GM19397 (cell line): ENCODE measurements around the gene CACNB2.
A peak's percentile ranks its signal among the peaks of the same experiment; 100 is the strongest.
"Not testable (repeated sequence)": the region's sequence is repeated elsewhere in the genome, so short reads cannot be mapped to it uniquely, and the experiment has no call there.

Source experiments
- ATAC-seq: cut with Tn5 transposase; IDR thresholded peaks from one replicate; pipeline ENCODE4 v1.9.1; 2021; ENCODE audit warnings: mild to moderate bottlenecking, moderate library complexity; ENCODE audit not compliant: unreplicated experiment

CACNB2 gene

DNA sequence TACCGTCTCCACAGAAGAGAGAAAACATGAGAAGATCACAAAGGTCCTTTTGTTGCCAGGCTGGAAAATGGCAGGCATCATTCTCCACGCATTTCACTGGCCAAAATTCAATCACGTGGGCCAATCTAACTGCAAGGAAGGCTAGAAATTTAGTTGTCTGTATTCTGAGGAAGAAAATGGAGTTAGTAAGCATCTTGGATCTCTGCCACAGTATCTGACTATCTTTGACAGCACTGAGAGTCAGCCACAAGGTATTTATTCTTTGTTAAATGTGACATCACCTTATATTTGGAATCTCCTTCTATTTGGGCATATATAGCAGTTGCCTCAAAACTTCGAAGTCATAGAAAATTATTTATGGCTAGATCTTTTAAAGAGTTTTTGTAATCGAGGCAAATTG is 297.3 kb downstream of the CACNB2 start:
- no peak for ATAC-seq

DNA sequence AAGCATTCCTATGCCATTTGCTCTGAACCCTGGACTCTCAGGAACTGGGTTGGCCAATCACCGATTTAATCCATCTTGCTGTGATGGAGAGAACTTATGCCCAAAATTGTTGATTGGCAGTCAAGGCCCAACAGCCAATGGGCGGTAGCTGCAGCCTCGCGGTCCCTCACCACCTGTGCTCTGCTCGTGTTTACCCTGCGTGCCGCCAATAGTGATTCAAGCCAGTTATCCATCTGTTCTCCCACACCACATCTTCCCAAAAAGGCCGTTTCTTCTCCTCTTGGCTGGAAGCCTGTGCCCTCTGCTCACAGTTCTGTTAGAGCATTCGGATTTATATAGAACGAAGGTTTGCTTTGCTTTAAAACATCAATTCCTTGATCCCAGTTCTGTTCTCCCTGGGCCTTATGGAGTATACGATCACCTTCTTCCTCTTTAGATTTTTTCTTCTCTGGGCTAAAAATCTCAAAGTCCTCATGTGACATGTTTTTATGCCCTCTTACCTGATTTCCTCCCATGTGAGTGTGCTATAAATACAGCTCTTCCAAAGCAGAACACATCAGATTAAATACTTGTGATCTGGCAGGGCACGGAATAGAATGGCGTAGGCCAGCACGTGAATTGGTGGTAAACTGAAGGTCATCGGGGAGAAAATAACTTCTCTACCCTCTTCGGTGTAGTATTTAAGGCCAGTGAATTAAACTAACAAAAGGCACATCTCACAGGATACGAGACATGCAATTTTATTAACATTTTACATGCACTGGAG is 298.3 kb downstream of the CACNB2 start:
- ATAC-seq, result no peak

DNA sequence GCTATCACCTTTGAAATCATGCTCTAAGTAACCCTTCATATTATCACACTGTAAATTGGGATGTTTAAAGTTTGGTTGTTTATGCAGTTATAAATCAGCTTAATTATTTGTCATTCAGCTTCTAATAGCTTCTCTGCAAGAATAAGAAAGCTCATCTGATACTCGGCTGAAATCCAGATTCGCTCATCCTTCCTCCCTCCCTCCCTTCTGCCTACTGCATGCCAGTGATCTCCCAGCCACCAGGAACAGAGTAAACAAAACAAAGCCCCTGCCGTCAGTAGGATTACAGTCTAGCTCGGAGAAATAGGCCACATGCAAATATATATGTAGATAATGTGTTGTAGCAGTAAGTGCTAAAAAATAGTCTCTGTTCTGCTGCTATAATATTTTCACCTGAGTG is 299.4 kb downstream of the CACNB2 start:
- ATAC-seq, result no peak

DNA sequence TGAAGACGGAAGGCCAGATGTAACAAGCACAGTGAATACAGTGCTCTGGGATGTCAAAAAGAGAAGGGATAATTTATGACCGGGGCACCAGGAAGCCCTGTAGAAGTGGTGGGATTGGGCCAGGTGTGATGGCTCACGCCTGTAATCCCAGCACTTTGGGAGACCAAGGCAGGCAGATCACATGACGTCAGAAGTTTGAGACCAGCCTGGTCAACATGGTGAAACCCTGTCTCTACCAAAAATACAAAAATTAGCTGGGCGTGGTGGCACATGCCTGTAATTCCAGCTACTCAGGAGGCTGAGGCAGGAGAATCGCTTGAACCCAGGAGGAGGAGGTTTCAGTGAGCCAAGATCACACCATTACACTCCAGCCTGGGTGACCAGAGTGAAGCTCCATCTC is 305.4 kb downstream of the CACNB2 start:
- ATAC-seq, result not testable (repeated sequence)

DNA sequence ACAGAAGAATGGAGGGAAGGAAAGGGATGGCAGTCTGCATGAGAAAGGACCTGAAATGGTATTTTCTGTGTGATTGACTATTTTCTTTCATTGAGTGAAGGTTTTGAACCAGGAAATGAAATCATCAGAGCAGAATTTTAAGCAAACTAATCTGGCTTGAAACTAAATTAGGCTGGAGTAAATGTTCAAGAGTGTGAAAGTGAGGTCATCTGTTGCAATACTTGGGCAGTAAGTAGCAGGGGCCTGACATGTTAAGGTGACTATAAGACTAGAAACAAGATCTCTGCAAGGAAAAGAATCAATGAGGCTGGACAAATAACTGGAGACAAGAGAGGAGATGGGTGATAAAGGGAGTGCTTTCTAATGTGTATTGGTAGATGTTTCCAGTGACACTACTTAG is 306.0 kb downstream of the CACNB2 start:
- no peak for ATAC-seq

DNA sequence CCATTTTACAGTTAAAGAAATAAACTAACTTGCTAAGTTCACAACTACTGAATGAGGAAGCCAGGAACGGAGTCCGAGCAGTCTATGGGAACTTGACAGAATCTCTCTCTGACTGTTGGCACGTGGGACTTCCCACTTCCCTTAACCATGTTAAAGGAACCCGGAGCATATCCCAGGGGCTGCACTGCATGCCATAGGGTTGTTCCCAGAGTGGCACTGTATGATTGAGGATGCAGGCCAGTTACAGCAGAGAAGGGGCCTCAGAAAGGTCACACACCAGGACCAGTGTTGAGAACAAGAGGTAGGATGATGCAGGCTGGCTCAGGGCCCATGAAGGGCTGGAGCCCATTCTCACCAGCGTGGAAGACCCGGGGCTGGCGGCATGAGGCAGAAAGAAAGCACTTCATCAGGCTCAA is 309.4 kb downstream of the CACNB2 start:
- no peak for ATAC-seq

DNA sequence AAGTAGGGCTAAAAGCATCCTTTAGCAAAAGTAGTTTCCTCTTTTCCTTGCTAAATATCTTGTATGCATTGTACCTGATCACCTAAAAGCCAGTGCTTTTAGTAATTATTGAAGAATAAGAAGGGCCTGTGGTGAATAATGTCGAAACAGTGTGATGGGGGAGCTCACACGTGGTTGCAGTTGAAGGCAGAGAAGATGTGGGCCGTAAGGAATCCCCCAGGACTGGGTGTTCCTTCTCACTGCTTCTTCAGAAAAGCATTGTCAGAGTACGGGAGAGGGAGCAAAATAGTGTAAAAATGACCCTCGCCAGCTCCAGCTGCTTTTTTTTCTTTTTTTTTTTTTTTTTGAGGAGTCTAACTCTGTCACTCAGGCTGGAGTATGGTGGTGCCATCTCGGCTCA is 310.1 kb downstream of the CACNB2 start:
- no peak for ATAC-seq

DNA sequence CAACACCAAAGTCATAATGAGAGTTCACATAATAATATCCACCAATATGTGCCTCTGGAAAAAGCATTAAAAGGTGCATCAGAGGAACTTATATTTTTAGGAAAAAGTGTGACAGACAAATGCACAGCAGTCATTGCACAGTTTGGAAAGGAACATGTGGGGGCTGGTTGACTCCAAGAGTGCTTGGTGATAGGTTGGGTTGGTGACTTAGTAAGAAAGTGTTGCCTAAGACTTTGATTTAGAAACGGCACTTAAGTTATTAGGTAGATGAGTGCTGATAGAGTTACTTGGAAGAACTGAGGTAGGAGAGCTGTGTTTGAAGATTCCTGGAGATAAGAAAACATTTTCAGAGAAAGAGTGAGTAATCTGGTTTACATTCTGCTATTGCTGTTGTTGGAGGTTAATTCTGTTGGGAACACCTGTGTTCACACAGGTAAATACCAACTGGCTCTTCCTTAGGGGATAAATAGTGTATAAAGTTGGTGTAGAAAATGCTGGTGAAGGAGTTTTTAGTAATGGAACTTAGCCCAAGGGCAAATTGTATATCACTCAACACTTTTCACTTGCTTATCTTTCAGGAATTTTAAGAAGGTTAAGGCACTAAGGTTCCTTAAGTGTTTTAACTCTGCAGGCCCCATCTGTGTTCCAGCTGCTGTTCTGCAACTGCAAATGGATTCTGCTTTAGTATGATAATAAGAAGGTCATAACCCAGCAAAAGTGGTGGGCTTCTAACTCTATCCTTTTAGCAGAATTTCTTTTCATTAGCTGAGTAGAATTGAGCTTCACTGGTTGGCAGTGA is 315.1 kb downstream of the CACNB2 start:
- no peak for ATAC-seq

DNA sequence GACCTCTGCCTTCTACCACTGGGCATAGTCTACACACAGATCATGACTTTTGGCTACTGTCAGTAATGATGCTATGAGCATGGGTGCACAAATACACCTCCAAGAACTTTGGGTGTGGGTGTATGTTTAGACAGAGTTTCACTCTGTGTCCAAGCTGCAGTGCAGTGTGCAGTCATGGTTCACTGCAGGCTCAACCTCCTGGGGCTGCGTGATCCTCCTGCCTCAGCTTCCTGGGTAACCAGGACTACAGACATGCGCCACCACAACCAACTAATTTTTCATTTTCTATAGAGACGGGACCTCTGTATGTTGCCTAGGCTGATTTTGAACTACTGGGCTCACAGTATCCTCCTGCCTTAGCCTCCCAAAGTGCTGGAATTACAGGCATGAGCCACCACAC is 316.8 kb downstream of the CACNB2 start:
- ATAC-seq, result peak; percentile 99

DNA sequence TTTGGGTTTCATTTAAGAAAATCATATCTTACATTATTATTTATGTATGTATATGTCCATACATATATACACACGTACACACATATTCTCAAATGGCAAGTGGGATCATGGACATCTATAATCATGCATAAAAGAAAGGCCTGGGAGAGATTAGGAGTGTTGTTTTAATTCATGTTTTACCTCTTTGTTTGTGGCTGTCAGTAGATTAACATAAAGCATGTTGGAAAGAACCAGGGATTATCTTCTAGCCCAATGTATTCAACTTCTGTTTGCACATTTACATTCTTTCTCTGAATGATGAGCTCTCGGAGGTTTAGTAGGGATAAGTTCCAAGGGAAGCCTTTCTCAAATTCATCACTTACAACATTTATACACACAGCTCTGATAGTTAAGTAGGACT is 319.8 kb downstream of the CACNB2 start:
- ATAC-seq, result no peak

DNA sequence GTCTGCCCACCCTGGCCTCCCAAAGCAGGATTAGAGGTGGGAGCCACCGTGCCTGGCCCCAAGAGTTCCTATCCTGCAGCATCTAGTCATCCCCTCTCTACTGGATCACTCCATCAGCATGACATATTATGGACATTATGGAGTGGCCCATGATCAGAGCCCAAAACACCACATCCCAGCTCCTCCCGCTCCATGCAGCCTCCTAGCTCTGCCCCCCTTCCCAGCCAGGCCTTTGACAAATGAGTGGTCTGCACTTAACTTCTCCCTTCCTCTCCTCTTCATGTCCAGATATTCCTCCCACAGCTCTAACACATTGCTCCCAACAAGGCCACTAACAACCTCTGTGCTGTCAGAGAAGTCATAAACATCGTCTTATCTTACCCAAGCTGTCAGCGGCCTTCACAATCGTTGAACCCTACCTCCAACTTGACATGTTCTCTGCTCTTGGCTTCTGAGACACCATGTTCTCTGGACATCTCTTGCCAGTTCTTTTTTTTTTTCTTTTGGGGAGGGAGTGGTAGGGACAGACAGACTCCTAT is 323.5 kb downstream of the CACNB2 start:
- ATAC-seq, result no peak

DNA sequence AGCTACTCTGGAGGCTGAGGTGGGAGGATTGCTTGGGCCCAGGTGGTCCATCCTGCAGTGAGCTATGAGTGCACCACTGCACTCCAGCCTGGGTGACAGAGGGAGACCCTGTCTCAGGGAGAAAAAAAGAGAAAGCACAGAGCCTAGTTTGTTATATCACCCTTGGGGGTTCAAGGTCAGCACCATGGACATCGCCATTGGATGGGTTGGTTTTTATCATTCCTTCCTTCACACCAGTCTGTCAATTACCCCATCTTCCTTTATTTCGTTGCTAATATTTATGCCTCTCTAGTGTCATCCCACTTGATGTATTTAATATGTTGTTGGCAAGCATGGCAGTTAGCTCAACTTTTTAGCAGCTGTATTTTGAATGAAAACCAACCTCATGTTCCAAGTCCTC is 328.9 kb downstream of the CACNB2 start:
- no peak for ATAC-seq

DNA sequence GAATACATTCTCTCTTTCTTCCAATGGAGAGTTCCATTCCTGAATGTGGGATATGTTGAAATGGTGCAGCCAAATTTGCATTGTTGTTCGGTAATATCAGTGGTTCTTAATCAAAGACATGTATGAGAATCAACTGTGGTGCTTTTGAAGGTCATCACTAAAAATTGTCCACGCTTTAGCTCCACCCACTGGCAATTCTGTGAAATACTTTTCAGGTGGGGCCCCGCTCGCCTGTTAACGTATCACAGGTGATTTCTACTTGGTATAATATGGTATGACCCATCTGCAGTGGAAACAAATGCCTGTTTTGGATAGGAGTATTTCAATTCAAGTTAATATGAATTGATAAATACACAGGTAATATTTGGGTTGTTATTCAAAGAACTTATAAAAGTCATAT is 332.8 kb downstream of the CACNB2 start:
- ATAC-seq, result no peak

DNA sequence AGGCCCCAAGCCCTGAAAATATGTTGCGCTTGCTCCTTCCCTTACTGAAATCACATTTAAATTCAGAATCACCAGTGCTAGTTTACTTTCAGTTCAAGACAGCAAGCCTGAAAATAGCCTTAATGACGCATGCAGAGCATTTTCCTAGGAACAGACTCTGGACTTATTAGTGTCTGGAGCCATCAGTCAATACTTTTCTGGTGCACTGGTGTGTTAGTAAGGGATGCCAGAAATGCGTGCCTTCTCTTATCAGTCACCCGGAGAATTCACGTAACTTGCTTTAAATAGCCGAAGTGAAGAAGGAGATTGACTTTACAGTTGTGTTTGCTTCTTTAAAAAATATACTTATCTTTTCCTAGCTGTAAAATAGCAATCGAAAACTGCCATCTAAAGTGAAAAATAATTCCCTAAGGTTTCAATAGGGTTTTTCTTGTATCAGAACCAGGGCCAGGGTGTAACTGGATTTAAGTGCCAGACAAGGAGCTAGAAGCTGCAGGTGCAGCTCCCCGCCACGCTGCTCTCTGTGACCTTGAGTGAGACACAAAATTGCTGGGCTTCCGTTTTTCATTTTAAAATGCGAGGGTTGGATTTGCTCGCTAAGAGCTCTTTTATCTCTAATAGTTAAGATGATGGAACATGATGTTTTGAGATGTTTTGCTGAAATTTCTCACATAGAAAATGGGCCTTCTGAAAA is 333.3 kb downstream of the CACNB2 start:
- no peak for ATAC-seq

DNA sequence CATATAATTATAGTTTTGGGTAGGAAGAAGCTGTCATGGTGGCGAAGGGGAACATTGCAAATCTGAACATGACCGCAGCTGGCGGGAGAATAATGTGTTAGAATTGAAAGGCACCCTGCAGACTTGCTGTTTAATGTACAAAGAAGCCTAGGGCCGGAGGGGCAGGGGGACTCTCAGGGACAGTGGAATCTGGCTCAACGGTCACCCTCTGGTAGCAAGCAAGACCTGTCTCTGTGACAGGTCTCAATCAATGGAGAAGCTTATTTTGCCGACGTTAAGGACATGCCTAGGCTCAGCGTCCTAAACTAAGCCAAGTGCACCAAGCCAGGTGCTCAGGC is 333.9 kb downstream of the CACNB2 start:
- ATAC-seq, result no peak

DNA sequence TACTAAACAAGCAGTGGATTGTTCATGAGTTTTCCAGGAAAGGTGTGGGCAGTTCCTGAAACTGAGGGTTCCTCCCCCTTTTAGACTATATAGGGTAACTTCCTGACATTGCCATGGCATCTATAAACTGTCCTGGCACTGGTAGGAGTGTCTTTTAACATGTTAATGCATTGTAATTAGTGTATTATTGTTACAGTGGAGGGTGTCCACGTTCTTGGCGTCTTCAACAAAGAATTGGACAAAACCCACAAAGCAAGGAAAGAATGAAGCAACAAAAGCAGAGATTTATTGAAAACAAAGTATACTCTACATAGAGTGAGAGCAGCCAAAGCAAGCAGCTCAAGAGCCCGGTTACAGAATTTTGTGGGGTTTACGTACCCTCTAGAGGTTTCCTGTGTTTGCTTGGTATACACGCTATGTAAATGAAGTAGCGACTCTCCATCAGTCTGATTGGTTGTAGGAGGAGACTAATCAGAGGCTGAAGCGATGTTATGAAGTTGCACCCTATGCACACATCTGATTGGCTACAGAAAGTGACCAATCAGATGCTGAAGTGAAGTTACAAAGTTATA is 335.9 kb downstream of the CACNB2 start:
- no peak for ATAC-seq

DNA sequence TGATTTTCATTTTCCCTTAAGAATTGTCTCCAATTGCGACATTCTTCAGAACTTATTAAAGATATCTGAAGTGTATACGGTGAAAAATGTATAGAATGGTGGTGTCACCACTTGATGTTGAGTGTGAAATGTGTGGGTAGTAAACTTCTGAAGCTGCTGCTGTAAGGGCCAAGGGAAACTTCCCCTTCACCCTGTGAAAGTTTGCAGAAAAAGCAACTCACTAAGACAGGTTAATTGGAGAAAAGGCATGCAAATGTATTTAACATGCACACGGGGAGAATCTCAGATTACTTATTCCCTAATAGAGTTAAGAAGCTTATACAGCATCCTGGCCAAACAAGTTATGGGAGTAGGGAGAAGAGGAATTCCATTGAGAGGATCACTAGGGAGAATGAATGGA is 338.1 kb downstream of the CACNB2 start:
- no peak for ATAC-seq

DNA sequence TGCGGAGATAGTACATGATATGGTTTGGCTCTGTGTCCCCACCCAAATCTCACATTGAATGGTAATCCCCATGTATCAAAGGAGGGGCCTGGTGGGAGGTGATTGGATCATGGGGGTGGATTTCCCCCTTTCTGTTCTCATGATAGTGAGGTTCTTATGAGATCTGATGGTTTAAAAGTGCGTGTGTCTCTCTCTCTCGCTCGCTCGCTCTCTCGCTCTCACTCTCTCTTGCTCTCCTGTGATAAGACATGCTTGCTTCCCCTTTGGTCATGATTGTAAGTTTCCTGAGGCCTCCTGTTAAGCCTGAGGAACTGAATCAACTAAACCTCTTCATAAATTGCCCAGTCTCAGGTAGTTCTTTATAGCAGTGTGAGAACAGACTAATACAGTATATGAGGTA is 339.3 kb downstream of the CACNB2 start:
- ATAC-seq, result no peak

DNA sequence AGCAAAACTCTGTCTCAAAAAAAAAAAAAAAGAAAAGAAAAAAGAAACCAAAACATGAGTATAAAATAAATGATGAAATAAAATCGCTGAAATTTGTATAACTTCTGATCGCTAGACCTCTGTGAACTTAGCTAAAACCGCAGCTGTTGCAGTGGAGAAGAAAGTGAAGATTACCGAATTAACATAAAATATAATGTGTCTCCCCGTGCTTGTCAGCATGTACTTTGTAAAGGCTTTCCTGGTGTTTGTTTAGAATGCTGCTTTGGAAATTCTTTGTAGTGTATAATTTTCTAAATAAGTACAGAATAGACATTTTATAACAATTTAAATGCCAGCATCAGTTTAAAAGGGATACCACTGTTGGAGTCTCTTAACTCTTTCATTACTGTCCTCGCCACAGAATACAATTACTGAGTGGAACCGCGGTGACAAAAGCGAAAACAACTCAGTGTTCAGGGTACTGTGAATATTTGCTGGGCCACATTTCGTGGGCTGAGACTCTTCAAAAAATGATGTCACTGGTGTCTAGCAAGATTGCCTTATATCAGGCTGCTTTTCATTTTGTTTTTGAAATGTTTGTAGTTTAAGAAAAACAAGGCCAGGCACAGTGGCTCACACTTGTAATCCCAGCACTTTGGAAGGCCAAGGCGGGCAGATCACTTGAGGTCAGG is 343.4 kb downstream of the CACNB2 start:
- ATAC-seq, result no peak

DNA sequence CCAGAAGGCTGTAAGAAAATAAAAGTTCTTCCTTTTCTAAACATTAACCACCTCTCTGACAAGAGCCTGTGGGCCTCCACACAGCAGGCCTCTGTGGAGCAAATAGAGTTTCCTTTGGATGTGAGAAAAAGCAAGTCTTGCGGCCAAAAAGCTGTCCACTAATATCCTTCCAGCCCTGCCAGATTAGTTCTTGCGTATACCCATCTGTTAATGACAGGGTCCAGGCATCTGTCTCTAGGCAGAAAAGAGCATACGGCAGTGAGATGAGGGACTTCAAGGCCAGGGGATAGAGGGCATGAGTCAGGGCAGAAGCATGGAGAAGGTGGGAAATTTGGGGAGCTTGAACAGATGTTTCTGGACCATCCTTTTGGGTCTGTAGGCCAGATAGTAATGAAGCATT is 346.2 kb downstream of the CACNB2 start:
- ATAC-seq, result no peak

DNA sequence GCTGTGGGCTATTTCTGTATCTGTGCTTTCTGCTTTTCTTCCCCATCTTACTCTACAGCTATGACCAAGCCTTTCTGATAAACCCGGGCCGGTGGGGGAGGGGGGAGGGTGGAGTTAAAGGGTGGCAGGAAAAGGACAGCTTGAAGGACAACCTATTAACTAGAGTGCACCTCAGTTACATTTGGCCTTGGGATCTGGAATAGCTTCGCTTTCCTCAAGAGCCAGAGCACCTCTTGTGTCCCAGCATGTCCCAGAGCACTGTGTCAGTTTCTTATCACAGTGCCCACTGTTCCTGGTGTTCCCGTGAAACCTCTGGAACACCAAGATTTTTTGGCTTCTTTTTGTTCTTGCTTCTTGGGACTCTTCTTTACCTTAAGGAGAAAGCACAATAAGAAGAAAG is 350.5 kb downstream of the CACNB2 start:
- ATAC-seq, result no peak
